Kidney tubule cell (primary cell): ENCODE data around the gene AGT.
"Not testable (repeated sequence)": the region's sequence is repeated elsewhere in the genome, so short reads cannot be mapped to it uniquely, and the experiment has no call there.

Experiments used
- DNase-seq: peaks from one replicate; pipeline ENCODE4 v3.0.0-alpha.2; 2018; ENCODE audit warnings: low spot score

Gene AGT

DNA sequence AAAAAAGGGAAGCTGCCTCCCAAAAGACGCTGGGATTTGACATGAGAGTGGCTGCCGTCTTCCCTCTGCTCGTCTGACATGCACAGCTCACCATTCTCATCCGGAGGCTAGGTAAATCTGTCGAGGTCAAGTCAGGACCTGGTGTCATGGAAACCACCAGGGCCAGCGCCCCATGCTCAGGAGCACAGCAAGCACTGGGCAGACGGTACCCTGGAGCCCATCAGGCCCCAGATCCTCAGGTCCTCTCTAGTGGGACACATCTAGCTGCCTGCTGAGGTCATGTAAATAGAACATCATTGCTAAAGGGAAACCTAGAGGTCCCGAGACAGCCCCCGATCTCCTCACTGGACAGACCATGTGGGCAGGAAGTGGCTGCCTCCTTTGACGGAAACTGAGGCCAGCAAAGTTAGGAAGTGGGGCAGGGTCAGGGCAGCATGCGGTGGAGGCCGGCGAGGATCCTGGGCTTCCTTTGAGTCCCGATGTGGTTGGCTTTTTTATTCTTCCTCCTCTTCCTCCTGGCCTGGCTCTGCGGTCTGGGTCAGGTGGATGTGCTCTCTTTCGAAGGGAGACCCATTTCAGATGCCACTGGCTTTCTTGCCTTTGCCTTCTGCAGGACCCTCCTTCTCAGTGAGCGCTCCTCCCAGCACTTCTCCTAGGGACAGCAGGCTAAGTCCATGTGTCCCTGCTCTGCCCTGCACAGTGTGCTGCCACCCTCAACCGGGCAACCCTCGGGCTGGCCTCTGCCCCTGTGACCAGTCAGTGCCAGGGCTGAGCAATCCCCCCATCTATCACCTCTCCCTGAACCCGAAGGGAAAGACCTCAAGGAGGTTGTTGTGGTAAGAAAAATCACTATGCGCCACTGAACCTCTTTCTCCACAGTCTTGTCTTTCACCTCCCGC, 5.9 kb downstream of the AGT start:
- DNase-seq: no peak

DNA sequence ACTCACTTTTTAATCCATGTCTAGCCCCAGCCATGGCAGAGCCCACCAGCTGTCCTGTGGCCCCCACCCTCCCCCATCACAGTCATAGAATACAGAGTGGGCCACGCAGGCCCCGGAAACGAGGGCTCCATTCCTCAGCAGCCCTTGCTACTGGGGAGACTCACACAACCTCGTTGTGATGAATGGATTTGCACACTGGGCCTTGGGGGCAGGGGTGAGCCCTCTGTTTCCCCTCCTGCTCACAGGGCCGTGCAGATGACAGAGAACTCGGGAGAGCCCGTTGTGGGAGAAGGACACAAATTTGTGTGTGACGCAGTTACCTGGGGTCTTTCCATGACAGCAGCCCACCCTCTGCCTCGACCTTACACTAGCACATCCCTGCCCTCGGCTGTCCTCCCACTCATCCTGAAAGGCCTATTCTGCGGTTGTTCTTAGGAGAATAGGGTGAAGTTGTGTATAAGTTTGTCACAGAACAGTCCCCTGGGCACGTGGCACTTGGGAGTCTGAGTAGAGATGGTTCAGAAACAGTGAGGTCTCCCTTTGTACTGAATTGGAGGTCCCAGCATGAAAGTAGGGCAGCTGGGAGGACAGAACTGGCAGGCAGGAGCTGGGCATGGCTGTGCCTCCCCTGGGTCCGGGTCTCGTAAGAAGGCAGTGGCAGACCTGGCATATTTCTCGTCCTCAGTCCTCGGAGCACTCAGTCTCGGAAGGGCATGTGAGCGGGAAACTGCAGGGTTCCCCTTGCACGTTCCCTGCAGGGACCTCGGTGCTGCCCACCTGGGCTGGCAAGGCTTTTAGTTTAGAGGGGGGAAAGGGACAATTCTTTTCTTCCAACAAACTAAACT, 6.8 kb downstream of the AGT start:
- no peak for DNase-seq

DNA sequence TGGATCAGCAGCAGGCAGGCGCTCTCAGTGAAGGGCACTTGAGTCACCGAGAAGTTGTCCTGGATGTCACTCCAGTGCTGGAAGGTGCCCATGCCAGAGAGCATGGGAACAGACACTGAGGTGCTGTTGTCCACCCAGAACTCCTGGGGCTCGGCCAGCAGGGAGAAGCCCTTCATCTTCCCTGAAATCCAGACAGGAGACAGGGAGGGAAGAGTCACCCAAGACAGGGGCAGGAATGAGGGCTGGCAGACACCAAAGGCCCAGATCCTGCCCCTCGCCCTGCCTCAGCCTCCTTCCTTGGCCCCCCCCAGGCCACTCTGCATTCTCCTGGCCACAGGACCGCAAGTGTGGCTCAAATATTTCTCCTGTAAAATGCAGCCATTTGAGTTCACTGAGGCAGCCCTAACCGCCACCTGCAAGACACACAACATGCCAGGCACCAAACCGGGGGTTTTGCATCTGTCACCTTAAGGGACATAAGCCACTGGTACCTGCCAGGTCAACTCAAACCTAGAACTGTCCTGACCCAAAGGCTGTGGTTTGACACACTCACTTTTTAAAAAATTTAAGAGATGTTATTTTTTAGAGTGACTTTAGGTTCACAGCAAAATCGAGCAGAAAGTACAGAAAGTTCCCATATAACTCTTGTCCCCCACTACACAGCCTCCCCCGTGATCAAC, 7.8 kb downstream of the AGT start:
- no peak for DNase-seq

DNA sequence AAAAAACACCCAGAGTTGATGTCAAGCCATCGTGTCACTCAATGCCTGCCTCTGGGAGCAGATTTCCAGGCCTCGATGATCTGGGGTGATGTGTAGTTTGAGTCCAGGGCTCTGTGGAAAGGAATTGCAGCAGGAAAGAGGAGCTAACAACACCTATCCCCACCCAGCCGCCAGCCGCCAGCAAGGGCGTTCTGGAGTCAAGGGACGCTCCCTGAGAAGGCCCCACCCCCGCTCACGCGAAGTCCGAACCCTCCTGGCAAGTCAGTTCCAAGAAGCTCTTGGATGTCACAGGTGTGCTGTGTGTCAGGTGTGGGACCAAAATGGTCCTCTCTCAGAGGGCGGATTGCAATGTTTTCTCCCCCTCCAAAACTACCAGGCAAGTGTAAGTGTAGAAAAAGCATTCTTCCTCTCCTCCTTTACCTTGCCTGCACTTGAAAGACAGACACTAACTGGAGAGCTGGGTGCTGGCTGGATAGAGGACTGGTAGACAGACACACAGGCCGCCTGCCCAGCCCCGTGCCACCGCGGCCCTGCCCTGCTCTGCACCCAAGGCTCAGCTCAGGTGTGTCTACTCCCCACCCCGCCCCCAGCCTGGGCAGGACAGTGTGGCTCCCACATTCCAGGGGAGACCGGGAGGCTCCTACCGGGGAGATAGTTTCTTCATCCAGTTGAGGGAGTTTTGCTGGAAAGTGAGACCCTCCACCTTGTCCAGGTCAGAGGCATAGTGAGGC, 8.5 kb downstream of the AGT start:
- no peak for DNase-seq

- no peak for DNase-seq
These were observed 9.1 kb downstream of the AGT start for GRCh38 chr1:230704830-230705229.

GRCh38 chr1:230703679-230704385, 10.1 kb downstream of the AGT start:
- no peak for DNase-seq

DNA sequence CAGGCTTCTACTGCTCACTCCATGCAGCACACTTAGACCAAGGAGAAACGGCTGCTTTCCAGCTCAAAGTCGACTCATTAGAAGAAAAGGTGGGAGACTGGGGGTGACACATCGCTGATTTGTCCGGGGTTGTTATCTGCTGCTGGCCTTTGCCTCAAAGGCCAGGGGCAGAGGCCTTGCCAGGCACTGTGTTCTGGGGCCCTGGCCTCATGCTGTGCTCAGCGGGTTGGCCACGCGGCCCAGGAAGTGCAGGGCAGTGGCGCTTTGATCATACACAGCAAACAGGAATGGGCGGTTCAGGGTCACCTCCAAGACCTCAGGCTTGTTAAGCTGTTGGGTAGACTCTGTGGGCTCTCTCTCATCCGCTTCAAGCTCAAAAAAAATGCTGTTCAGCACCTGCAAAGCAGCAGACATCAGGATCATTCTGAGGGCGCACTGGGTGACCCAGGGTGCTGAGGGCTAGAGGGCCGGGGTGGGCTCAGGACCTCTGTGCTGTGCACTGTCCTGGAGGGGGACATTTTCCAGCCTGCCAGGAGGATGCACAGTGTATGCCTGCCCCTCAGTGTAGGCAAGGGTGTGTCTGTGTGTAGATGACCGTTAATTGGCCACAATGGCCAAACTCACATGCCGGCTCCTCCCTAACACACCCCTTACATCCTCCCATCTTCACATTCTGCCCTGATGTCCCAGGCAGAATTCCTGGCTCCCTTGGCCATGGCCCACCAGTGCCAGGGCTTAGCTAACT, 10.8 kb downstream of the AGT start:
- no peak for DNase-seq

GRCh38 chr1:230701895-230702768, 11.8 kb downstream of the AGT start:
- DNase-seq: no peak

DNA sequence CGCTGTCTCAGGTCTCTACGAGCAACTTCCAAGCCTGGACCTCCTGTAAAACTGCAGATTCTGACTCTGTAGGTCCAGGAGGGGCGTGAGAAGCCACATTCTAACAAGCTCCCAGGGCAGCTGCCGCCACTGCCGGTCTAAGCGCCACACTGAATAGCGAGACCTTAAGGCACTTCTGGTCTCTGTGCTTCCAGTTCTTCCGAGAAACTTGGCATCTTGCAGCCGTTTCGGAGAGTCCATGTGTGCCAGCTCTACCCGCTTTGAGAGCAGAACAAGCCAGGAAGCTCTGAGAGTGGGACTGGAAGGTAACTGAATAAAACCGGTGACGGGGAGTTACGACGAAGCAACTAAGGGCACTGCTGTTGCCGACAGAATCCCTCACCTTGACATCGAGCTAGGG, 12.5 kb downstream of the AGT start:
- no peak for DNase-seq

GRCh38 chr1:230700132-230700531, 13.8 kb downstream of the AGT start:
- no peak for DNase-seq

- no peak for DNase-seq
These were observed 14.2 kb downstream of the AGT start for GRCh38 chr1:230699716-230700115.

- not testable (repeated sequence) for DNase-seq
These were observed 15.0 kb downstream of the AGT start for GRCh38 chr1:230698964-230699363.

DNA sequence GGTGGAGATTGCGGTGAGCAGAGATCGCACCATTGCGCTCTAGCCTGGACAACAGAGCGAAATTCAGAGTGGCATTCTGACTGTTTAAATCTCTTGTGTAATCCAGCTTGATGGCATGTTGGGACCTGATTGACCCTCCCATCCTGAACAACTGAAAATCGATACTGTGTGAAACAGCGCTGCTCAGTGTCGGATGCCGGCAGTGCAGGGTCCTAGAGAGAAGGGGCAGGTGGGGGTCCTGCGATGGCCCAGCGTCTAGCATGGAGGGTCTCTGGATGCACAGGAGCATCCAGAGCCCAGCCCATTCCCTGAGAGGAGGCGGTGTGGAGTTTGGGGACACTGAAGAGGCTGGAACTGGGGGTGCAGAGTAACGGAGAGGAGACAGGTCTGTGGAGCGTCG, 15.8 kb downstream of the AGT start:
- no peak for DNase-seq

GRCh38 chr1:230696722-230697437, 17.0 kb downstream of the AGT start:
- no peak for DNase-seq

GRCh38 chr1:230696218-230696617, 17.7 kb downstream of the AGT start:
- no peak for DNase-seq

- DNase-seq: no peak
These were observed 18.9 kb downstream of the AGT start for GRCh38 chr1:230694991-230695390.

GRCh38 chr1:230694464-230694863, 19.5 kb downstream of the AGT start:
- no peak for DNase-seq

- no peak for DNase-seq
These were observed 20.1 kb downstream of the AGT start for GRCh38 chr1:230693777-230694176.

GRCh38 chr1:230693221-230693620, 20.7 kb downstream of the AGT start:
- DNase-seq: no peak
